ENCODE measurements around the gene ENTPD6.
A peak's percentile ranks its signal among the peaks of the same experiment; 100 is the strongest.

The ENTPD6 gene

DNA sequence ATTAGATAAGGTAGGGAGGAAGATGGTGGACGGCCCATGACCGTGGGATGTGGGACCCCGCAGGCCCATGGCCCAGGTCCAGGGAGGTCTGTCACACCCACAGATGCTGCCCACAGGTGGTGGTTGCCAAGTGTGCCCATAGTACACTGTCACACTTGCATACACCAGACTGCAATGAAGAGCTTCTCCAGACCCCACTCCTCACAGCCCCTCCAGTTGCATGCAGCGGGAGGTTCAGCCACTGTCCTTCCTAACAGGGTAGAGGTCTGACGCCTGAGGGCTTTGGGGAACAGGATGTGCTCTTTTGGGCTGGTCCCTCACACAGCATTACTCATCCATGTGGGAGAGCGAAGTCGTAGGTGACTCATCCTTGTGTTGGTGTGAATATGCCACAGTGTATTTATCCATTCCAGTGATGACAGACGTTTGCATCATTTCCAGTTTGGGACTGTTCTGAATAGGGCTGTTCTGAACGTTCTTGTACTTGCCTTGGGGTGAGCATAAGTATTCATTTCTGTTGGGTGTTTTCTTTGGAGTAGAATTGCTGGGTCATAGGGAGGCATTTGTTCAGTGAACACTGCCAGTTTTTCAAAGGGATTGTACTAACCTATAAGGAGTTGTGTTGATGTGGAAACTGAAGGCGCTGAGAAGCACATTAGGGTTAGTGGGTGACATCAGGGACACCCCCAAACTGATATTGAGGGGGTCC lies 42.3 kb downstream of the ENTPD6 start (continued):
- TF ChIP-seq KLF10 (tag by site-specific recombination; IDR thresholded peaks at IDR 0.05) (0 out of 2 replicates have a peak, but pooled peaks have one; percentile 51), ZEB2 (tag by site-specific recombination; IDR thresholded peaks at IDR 0.05) (peak; percentile 98), ZNF707 (tag by site-specific recombination; IDR thresholded peaks at IDR 0.05) (no peak), ZNF404 (tag by site-specific recombination; IDR thresholded peaks at IDR 0.05) (no peak), PRDM1 (tag by site-specific recombination; IDR thresholded peaks at IDR 0.05) (no peak), ZNF521 (tag by site-specific recombination; IDR thresholded peaks at IDR 0.05) (no peak), SCRT2 (tag by site-specific recombination; IDR thresholded peaks at IDR 0.05) (peak; percentile 94), ZNF664 (tag by site-specific recombination; IDR thresholded peaks at IDR 0.05) (no peak), ZNF624 (tag by site-specific recombination; IDR thresholded peaks at IDR 0.05) (no peak), MYNN (tag by site-specific recombination; IDR thresholded peaks at IDR 0.05; ENCODE audit: borderline replicate concordance) (no peak), SP3 (tag by site-specific recombination; IDR thresholded peaks at IDR 0.05) (peak; percentile 40), ZNF19 (tag by site-specific recombination; IDR thresholded peaks at IDR 0.05; ENCODE audit: low read depth) (no peak), ZXDB (tag by site-specific recombination; IDR thresholded peaks at IDR 0.05) (peak; percentile 56), EGR2 (tag by site-specific recombination; IDR thresholded peaks at IDR 0.05; ENCODE audit: low read depth) (peak; percentile 91), ZNF600 (tag by site-specific recombination; IDR thresholded peaks at IDR 0.05) (peak; percentile 100), KLF9 (tag by site-specific recombination; IDR thresholded peaks at IDR 0.05; ENCODE audit: low read depth) (no peak; the same call in none of the 2 replicates), GLI2 (tag by site-specific recombination; IDR thresholded peaks at IDR 0.05; ENCODE audit: borderline replicate concordance, low read depth) (0 out of 2 replicates have a peak, but pooled peaks have one; percentile 31)
- TF ChIP-seq, protein P1, sequence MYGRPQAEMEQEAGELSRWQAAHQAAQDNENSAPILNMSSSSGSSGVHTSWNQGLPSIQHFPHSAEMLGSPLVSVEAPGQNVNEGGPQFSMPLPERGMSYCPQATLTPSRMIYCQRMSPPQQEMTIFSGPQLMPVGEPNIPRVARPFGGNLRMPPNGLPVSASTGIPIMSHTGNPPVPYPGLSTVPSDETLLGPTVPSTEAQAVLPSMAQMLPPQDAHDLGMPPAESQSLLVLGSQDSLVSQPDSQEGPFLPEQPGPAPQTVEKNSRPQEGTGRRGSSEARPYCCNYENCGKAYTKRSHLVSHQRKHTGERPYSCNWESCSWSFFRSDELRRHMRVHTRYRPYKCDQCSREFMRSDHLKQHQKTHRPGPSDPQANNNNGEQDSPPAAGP (tag by site-specific recombination; IDR thresholded peaks at IDR 0.05) = peak; percentile 99
- TF ChIP-seq, protein P2, sequence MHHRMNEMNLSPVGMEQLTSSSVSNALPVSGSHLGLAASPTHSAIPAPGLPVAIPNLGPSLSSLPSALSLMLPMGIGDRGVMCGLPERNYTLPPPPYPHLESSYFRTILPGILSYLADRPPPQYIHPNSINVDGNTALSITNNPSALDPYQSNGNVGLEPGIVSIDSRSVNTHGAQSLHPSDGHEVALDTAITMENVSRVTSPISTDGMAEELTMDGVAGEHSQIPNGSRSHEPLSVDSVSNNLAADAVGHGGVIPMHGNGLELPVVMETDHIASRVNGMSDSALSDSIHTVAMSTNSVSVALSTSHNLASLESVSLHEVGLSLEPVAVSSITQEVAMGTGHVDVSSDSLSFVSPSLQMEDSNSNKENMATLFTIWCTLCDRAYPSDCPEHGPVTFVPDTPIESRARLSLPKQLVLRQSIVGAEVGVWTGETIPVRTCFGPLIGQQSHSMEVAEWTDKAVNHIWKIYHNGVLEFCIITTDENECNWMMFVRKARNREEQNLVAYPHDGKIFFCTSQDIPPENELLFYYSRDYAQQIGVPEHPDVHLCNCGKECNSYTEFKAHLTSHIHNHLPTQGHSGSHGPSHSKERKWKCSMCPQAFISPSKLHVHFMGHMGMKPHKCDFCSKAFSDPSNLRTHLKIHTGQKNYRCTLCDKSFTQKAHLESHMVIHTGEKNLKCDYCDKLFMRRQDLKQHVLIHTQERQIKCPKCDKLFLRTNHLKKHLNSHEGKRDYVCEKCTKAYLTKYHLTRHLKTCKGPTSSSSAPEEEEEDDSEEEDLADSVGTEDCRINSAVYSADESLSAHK (tag by site-specific recombination; IDR thresholded peaks at IDR 0.05) = peak; percentile 68
- TF ChIP-seq, protein P3, sequence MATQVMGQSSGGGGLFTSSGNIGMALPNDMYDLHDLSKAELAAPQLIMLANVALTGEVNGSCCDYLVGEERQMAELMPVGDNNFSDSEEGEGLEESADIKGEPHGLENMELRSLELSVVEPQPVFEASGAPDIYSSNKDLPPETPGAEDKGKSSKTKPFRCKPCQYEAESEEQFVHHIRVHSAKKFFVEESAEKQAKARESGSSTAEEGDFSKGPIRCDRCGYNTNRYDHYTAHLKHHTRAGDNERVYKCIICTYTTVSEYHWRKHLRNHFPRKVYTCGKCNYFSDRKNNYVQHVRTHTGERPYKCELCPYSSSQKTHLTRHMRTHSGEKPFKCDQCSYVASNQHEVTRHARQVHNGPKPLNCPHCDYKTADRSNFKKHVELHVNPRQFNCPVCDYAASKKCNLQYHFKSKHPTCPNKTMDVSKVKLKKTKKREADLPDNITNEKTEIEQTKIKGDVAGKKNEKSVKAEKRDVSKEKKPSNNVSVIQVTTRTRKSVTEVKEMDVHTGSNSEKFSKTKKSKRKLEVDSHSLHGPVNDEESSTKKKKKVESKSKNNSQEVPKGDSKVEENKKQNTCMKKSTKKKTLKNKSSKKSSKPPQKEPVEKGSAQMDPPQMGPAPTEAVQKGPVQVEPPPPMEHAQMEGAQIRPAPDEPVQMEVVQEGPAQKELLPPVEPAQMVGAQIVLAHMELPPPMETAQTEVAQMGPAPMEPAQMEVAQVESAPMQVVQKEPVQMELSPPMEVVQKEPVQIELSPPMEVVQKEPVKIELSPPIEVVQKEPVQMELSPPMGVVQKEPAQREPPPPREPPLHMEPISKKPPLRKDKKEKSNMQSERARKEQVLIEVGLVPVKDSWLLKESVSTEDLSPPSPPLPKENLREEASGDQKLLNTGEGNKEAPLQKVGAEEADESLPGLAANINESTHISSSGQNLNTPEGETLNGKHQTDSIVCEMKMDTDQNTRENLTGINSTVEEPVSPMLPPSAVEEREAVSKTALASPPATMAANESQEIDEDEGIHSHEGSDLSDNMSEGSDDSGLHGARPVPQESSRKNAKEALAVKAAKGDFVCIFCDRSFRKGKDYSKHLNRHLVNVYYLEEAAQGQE (tag by site-specific recombination; IDR thresholded peaks at IDR 0.05) = peak; percentile 14; the same call in 1 of the 2 replicates
- TF ChIP-seq, protein P4, sequence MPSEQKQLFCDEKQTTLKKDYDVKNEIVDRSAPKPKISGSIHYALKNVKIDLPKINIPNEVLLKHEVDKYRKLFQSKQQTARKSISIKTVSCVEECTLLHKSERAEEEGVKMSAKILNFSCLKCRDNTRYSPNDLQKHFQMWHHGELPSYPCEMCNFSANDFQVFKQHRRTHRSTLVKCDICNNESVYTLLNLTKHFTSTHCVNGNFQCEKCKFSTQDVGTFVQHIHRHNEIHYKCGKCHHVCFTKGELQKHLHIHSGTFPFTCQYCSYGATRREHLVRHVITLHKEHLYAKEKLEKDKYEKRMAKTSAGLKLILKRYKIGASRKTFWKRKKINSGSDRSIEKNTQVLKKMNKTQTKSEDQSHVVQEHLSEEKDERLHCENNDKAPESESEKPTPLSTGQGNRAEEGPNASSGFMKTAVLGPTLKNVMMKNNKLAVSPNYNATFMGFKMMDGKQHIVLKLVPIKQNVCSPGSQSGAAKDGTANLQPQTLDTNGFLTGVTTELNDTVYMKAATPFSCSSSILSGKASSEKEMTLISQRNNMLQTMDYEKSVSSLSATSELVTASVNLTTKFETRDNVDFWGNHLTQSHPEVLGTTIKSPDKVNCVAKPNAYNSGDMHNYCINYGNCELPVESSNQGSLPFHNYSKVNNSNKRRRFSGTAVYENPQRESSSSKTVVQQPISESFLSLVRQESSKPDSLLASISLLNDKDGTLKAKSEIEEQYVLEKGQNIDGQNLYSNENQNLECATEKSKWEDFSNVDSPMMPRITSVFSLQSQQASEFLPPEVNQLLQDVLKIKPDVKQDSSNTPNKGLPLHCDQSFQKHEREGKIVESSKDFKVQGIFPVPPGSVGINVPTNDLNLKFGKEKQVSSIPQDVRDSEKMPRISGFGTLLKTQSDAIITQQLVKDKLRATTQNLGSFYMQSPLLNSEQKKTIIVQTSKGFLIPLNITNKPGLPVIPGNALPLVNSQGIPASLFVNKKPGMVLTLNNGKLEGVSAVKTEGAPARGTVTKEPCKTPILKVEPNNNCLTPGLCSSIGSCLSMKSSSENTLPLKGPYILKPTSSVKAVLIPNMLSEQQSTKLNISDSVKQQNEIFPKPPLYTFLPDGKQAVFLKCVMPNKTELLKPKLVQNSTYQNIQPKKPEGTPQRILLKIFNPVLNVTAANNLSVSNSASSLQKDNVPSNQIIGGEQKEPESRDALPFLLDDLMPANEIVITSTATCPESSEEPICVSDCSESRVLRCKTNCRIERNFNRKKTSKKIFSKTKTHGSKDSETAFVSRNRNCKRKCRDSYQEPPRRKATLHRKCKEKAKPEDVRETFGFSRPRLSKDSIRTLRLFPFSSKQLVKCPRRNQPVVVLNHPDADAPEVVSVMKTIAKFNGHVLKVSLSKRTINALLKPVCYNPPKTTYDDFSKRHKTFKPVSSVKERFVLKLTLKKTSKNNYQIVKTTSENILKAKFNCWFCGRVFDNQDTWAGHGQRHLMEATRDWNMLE (tag by site-specific recombination; conservative IDR thresholded peaks at IDR 0.05; ENCODE audit: low read depth) = peak; percentile 68
- TF ChIP-seq, protein P5, sequence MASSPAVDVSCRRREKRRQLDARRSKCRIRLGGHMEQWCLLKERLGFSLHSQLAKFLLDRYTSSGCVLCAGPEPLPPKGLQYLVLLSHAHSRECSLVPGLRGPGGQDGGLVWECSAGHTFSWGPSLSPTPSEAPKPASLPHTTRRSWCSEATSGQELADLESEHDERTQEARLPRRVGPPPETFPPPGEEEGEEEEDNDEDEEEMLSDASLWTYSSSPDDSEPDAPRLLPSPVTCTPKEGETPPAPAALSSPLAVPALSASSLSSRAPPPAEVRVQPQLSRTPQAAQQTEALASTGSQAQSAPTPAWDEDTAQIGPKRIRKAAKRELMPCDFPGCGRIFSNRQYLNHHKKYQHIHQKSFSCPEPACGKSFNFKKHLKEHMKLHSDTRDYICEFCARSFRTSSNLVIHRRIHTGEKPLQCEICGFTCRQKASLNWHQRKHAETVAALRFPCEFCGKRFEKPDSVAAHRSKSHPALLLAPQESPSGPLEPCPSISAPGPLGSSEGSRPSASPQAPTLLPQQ (tag by site-specific recombination; IDR thresholded peaks at IDR 0.05) = peak; percentile 87
- TF ChIP-seq, protein P6, sequence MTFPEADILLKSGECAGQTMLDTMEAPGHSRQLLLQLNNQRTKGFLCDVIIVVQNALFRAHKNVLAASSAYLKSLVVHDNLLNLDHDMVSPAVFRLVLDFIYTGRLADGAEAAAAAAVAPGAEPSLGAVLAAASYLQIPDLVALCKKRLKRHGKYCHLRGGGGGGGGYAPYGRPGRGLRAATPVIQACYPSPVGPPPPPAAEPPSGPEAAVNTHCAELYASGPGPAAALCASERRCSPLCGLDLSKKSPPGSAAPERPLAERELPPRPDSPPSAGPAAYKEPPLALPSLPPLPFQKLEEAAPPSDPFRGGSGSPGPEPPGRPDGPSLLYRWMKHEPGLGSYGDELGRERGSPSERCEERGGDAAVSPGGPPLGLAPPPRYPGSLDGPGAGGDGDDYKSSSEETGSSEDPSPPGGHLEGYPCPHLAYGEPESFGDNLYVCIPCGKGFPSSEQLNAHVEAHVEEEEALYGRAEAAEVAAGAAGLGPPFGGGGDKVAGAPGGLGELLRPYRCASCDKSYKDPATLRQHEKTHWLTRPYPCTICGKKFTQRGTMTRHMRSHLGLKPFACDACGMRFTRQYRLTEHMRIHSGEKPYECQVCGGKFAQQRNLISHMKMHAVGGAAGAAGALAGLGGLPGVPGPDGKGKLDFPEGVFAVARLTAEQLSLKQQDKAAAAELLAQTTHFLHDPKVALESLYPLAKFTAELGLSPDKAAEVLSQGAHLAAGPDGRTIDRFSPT (tag by site-specific recombination; IDR thresholded peaks at IDR 0.05) = peak; percentile 96; the same call in 1 of the 2 replicates

Data from HEK293 (cell line).